HEK293T (cell line): ENCODE data around the gene LDLR.
"Not testable (repeated sequence)": the region's sequence is repeated elsewhere in the genome, so short reads cannot be mapped to it uniquely, and the experiment has no call there.

Source experiments
- BHLHE40 ChIP-seq: fragments of 450-650 bp; IDR thresholded peaks from 2 replicates; pipeline ENCODE4 v1.6.1; 2016; ENCODE audit warnings: mild to moderate bottlenecking, moderate library complexity, borderline replicate concordance
- FOXK2 ChIP-seq: fragments of 450-650 bp; IDR thresholded peaks from 2 replicates; pipeline ENCODE4 v1.6.1; 2016; ENCODE audit warnings: mild to moderate bottlenecking
- FOXM1 ChIP-seq: fragments of 450-650 bp; IDR thresholded peaks from 2 replicates; pipeline ENCODE4 v1.6.1; 2017; ENCODE audit warnings: mild to moderate bottlenecking, borderline replicate concordance
- LEF1 ChIP-seq: fragments of 450-650 bp; IDR thresholded peaks from 2 replicates; pipeline ENCODE4 v1.6.1; 2017; ENCODE audit warnings: mild to moderate bottlenecking, borderline replicate concordance
- NFRKB ChIP-seq: fragments of 450-650 bp; IDR thresholded peaks from 2 replicates; pipeline ENCODE4 v1.6.1; 2016; ENCODE audit warnings: mild to moderate bottlenecking, moderate library complexity
- SP1 ChIP-seq: fragments of 450-650 bp; IDR thresholded peaks from 2 replicates; pipeline ENCODE4 v1.6.1; 2017
- SUZ12 ChIP-seq: fragments of 450-650 bp; IDR thresholded peaks from 2 replicates; pipeline ENCODE4 v1.6.1; 2016; ENCODE audit warnings: mild to moderate bottlenecking
- TARDBP ChIP-seq: fragments of 450-650 bp; IDR thresholded peaks from 2 replicates; pipeline ENCODE4 v1.6.1; 2016
- ZNF384 ChIP-seq: fragments of 450-650 bp; IDR thresholded peaks from 2 replicates; pipeline ENCODE4 v1.6.1; 2016

- not testable (repeated sequence) for TF ChIP-seq FOXM1, TARDBP, FOXK2, LEF1, SP1, BHLHE40, SUZ12, ZNF384, NFRKB
Observed at GRCh38 chr19:11076792-11077191, 12.5 kb upstream of the LDLR start.
